GM21723 (cell line): ENCODE results near the gene GPR155.
"Not testable (repeated sequence)": the region's sequence is repeated elsewhere in the genome, so short reads cannot be mapped to it uniquely, and the experiment has no call there.

ENCODE experiments used
- ATAC-seq: cut with Tn5 transposase; IDR thresholded peaks from one replicate; pipeline ENCODE4 v1.9.1; 2021; ENCODE audit warnings: mild to moderate bottlenecking, moderate library complexity; ENCODE audit not compliant: unreplicated experiment

The GPR155 gene

DNA sequence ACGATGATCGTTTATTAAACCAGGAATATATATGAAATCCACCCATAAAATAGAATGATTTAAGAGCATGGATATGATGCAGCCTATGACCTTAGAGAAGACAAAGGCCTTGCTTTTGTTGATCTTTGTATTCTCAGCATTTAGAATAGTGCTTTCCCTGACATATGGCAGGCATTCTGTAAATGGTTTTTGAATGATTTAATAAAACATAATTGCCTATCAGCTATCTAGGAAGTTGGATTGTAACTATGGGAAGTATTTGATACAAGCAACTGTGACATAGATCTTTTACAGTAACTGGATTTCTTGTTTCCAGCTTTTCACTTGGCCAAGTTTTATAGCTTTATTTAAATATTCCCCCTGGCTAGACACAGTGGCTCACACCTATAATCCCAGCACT, 5.1 kb upstream of the GPR155 start:
- no peak for ATAC-seq

GRCh38 chr2:174490051-174490450, 3.2 kb upstream of the GPR155 start:
- ATAC-seq, result no peak

- not testable (repeated sequence) for ATAC-seq
Measured at GRCh38 chr2:174489520-174489919, 2.7 kb upstream of the GPR155 start.

- ATAC-seq, result no peak
Measured at GRCh38 chr2:174487820-174488162, 962 bp upstream of the GPR155 start.

DNA sequence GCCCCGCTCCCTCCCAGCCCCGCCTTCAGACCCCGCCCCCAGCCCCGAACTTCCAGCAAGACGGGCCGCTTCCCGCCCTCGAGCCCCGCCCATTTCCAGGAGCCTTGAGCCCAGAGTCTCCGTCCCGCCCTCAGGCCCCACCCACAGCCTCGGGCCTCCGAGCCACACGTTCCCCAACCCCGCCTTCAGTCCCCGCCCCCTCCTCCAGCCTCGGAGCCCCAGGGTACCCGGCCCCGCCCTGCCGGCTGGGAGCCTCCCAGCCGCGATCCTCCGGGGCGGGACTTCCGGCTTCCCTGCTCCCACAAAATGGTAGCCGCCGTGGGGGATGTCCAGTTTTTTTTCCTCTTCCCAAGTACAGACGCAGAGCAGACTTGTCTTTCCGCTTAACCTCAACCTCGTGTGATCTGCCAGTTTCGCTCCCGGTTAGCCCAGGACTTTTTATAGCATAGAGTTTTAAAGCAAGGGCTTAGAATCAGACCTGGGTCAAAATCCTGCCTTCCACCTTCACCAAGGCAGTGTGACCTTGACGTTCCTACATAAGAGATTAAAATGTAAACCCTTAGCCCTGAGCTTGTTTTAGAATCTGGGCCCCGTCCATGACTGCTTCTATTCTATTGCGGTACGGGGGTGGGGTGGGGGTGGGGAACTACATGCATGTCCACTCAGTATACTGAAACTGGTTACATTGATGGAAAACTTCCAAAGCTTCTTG, 435 bp upstream of the GPR155 start:
- ATAC-seq, result peak; percentile 72

DNA sequence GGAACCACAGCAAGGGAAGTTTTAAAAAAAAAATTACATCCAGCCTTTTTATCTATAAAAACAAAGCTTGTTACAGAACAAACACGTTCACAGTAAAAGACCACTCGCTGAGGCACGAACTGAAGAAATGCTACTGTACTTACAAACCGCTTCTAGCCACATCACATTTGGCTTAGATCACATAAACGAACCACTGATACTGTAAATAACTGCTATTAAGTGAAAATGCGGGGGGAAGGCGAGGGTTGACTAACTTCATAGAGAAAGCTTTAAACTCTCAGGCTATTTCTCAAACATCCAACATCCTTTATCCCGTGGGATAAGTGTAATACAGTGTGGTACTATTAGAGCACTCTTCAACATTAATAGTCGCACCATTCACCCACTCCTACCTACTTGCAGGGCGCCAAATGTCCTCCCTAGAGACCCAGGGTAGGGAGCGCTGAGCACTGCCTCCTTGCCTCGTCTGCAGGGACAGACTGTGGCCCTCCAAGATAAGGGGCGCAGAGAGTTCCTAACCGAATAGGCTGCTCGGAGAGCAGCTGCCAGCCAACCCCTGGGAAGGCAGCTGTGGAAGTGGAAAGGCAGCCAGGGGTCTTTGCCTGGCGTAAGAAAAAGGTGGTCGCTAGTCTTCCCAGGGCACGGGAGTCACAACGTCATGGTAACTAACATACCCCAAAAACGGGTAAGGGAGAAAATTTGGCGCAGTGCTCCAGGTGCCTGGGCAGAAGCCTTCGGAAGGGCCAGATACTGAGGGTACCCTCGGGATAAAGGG, 854 bp downstream of the GPR155 start:
- ATAC-seq, result peak; percentile 28

GRCh38 chr2:174485045-174485444, 1.8 kb downstream of the GPR155 start:
- not testable (repeated sequence) for ATAC-seq

GRCh38 chr2:174484573-174484972, 2.3 kb downstream of the GPR155 start:
- no peak for ATAC-seq

DNA sequence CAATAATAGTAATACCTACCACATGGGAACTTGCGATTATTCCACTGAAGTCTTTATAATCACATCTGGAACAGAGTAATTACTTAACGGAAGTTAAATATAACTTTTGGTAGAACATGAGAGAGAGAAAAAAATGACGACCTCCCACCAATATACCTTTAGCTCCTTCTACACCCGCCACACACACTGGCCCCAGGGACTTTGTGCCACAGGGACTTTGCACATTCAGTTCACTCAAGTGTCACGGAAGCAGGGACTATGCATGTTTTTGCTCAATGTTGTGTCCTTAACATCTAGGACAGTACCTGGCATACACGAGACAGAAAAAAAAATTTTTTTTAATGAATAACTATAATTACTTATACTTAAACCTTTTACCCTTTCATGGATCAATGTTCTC, 4.0 kb downstream of the GPR155 start:
- no peak for ATAC-seq

GRCh38 chr2:174477759-174478158, 9.1 kb downstream of the GPR155 start:
- ATAC-seq, result no peak

DNA sequence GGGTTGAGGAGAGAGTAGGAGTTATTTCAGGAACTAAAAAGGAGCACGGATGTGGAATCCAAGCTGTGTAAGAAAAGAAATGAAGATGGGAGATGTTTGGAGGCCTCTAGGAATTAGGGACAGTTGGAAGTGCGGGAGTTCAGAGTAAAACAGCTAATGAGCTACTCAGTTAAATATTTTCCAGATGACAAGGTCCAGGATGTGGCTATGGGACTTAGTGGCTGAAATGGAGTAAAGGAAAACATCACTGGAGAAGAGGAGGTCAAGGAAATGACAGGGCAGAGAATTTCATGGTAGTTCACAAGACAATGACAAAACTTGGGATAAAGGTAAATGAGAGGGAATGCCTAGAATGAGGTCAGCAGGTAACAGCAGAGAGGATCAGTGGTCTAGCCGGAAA, 13.0 kb downstream of the GPR155 start:
- no peak for ATAC-seq

GRCh38 chr2:174465327-174465726, 21.5 kb downstream of the GPR155 start:
- ATAC-seq, result no peak

DNA sequence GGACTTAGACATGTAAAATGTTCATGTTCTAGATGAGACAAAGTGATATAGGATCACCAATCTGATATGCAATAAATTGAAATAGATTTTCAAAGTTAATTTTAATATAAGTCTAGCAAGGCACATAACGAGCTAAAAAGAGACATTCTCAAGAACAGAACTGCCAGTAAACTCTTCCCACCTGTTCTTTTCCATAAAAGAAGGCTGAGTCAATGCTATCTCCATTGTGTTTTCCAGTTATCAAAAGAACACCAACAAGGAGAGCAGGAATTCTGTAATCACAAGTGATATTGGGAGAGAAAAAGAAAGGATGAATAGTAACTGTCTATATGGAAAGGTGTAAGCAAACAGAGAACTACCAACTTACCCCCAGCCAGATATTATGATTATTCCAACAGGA, 25.6 kb downstream of the GPR155 start:
- no peak for ATAC-seq

- ATAC-seq, result no peak
Measured at GRCh38 chr2:174454566-174454965, 32.3 kb downstream of the GPR155 start.

GRCh38 chr2:174450021-174450816, 36.6 kb downstream of the GPR155 start:
- ATAC-seq, result no peak

DNA sequence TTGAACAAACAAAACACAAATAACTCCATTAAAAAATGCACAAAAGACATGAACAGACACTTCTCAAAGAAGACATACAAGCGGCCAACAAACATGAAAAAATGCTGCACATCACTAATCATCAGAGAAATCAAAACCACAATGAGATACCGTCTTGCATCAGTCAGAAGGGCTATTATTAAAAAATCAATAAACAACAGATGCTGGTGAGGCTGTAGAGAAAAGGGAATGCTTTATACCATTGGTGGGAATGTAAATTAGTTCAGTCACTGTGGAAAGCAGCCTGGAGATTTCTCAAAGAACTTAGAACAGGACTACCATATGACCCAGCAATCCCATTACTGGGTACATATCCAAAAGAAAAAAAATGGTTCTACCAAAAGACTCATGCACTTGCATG, 37.8 kb downstream of the GPR155 start:
- no peak for ATAC-seq

GRCh38 chr2:174446531-174446930, 40.3 kb downstream of the GPR155 start:
- ATAC-seq, result no peak

GRCh38 chr2:174445248-174445647, 41.6 kb downstream of the GPR155 start:
- no peak for ATAC-seq

GRCh38 chr2:174444761-174445160, 42.1 kb downstream of the GPR155 start:
- no peak for ATAC-seq

- ATAC-seq, result no peak
Measured at GRCh38 chr2:174442546-174443510, 44.0 kb downstream of the GPR155 start.

GRCh38 chr2:174439950-174440349, 46.9 kb downstream of the GPR155 start:
- no peak for ATAC-seq
